HG03139 (cell line): ENCODE data around the gene C15orf40.
"Not testable (repeated sequence)": the region's sequence is repeated elsewhere in the genome, so short reads cannot be mapped to it uniquely, and the experiment has no call there.

Source experiments
- ATAC-seq: cut with Tn5 transposase; IDR thresholded peaks from one replicate; pipeline ENCODE4 v1.9.1; 2021; ENCODE audit not compliant: unreplicated experiment

C15orf40 gene

DNA sequence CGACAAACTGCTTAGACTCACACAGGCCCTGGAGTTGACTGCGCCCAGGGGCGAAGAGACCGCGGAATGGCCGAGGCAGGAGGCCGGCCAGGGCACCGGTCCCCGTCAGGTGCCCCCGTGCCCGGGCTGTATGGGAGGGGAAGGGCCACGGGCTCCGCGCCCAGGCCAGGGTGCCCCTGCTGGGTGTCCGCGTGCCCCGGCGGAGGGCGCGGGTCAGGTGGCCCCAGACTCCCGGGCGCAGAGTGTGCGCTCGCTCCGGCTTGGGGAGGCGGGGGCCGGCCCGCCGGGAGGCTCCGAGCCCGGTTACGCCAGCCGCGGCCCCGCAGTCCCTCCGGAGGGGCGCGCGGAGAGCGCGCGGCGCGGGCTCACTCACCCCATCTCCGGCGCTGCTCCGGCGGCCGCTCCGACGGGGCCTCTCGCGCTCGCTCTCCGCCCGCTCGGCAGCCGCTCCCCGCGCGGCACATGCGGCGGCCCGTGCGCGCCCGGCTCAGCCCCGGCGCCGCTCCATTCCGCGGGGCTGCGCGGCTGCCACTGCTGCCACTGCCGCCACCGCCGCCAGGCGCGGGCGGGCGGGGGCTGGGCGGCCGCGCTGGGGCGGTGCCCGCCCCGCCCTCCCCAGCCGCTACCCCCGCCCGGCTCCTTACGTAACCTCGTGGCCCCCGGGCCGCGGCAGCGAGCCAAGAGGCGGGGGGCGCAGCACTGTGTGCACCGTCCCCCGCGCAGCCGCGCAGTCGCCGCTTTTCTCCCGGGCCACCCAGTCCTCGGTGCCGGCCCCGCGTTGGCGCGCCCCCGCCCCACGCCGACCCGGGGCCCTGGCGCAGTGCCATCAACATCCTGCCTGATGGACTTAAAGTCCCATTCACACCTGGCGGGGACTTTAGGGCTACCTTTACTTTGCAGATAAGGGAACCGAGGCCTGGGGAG, 59.0 kb downstream of the C15orf40 start, which contains the start of gene HOMER2:
Gene HOMER2, minus strand, starts transcription at position 563 of the 924 bp plus-strand sequence. Its CDS starts 185 bp downstream, at position 378.
- ATAC-seq: no peak

DNA sequence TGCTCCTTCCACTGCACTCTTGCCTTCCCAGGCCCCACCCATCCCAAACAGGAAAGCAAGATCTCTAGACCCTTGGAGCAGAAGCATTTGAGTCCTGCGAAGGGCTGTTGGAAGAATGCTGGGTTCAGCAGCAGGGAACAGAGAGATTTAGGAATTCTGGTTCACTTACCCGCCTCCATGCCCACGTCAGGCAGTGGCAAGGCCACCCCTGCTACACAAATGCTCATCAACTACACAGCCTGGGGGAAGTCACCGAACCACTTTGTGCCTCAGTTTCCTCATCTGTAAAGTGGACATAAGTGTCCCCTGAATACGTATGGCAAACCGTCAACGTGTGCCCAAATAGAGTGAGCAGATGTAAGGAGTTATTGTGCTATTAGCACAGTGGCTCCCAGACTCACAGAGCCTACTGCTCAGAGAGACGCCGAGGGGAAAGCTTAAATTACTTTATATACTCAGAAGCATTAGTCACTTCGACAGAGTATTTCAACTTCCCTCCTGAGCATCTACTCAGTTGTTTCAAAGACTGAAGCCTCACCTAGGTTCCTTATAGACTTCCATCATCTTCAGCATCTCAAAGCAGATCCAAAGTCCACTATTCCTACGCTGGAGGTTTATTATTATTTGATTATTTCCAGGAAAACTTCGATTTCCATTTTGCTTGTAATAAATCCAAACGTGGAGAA, 59.8 kb downstream of the C15orf40 start:
- no peak for ATAC-seq

DNA sequence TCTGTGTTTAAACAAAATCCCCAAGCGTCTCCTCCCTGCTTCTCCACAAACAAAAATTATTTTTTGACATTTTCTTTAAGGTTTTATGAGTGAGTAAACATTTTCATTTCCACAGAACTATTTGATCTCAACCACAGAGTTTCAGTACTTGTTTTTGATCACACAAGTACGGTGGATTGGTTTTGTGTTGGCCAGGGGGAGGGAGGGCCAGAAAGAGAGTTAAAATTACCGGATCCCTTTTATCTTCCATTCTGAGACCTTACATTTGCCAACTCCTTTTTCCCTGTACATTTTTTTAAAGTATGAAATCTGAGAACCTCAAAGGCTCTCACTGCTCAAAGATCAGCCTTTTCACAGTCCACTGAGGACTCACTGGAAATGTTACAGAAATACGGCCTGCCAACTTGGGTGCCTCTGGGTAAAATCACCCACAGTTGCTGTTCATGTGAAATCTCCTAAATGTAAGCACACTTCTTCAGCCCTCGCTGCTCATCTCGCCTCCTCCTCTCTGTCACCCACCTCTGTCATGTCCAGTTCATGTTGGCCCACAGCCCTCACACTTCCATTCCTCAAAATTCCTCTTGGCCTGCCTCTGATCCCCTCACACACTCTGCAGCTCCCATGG, 60.6 kb downstream of the C15orf40 start:
- no peak for ATAC-seq

DNA sequence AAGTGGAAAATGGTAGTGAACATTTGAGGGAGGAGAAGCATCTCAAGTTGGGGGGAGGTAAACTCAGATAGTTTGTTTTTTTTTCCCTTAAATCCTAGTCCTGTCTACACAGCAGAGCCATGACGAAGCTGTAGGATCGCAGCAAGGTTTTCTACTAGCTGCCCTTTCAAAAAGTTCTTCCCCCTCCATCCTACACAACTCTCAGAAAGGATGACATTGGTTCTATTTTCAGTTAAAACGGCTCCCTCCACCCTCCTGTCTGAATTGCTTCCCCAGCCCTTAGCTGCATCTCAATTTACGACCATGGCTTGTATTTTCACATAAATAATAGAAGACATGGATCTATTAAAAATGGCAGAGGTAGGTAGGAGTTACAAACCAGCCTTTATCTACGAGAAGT, 61.1 kb downstream of the C15orf40 start:
- ATAC-seq: no peak

DNA sequence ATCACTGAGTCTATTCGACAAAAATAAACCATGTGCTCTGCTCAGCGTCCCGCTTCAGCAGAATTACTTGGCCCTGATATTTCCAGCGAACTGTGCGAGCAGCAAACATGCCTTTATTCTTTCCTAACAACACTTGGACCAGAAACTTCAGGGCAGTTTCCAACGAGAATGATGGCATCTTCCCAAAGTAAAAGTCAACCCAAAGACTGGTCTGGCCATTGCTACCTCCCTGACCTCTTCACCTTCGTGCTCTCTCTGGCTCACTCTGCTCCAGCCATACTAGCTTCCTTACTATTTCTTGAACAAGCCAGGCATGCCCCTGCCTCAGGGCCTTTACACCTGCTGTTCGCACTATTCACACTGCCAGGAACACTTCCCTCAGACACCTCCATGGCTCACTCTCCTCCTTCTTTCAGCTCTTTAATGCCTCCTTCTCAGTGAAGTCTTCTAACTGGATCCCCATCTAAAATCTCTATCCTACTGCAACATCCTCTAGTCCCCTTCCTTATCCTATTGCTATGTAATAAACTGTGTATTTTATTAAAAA, 65.2 kb downstream of the C15orf40 start:
- ATAC-seq: no peak

DNA sequence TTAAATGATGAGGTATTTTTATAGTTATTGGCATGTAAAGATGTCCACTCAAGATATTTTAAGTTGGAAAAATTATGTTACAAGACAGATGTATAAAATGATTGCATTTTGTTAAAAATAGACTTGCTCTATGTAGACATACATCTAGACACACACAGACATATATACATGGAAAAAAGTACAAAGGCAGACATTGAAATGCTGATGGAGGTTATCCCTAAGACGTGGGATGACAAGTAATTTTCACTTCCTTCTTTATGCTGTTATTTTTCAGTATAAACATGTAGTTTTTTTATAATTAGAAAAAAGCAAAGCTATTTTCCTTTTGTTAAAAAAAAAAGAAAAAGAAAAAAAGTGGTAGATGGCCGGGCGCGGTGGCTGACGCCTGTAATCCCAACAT, 66.1 kb downstream of the C15orf40 start:
- ATAC-seq: no peak

DNA sequence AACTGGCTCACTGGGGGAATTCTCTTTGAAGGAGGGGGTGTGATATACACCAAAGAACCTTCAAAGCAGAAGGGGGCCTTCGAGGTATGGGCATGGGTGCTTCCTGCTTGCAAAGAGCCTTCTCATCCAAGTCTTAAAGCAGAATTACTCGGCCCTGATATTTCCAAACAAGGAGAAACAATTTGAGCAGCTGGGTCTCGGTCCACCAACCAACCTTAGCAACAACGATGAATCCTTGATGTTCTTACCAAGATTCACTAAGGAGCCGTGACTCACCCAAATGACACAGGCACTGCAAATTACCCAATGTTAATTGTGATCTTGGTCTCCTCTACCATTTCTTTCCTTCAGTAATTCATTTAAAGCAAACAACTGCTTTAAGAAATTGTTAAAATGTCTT, 66.6 kb downstream of the C15orf40 start:
- ATAC-seq: no peak

DNA sequence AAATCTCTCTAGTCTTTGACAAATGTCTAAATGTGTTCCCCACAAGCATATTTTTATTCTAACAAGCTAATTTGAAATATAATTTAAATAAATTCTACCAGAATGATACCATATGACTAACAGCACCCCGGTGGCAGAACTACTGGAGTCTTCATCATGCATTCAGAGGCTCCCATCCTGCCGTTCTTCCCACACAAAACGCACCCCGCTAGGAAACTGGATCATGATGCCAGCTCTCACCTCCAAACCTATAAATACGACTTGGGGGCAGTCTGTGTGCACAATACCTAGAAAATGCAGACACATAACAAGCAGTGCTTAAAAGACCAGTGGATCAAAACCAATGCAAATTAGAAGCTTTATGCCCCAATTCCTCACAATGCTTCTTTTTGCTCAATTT, 67.4 kb downstream of the C15orf40 start:
- ATAC-seq: no peak

DNA sequence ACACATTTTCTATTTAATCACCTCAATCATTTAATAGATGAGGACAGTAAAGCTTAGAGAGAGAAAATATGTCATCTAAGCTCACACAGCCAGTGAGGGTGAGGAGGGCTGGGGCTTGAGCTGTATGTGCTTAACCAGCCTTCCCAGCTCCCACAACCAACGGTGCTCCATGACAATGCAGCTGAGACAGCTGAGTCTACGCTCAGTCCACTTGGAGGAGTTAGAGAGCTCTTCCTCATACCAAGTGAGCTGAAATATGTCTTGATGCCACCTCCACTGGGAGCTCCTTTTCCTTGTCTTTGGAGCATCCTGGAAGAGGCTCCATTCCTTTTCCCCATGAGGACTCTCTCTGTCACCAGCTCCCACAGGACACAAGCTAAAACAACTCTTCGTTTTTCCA, 68.3 kb downstream of the C15orf40 start:
- ATAC-seq: no peak

DNA sequence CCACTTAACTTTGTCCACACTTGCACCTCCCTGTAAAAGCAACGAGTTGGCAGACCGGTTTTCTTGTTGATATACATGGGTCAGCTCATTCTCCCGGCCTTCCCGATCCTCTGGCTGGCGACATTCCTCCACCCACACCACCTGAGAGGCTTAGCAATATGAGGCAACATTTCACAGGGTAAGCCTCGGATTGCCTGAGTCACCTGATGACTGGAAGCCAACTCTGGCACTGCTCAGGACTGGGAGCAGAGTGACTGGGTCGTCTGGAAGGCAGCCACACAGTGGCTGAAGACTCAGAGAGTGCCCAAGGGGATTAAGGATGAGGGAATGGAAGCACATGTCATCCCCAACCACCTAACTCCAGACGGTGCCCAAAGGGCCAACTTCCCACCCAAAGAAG, 68.7 kb downstream of the C15orf40 start:
- ATAC-seq: no peak

DNA sequence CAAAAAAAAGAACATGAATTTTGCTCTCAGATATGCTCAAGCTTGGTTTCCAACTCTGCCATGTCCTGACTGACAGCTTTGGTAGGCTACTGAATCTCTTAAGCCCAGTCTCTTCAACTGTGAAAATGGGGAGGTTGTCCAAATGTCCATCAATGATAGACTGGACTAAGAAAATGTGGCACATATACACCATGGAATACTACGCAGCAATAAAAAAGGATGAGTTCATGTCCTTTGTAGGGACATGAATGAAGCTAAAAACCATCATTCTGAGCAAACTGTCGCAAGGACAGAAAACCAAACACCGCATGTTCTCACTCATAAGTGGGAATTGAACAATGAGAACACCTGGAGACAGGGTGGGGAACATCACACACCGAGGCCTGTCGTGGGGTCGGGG, 71.8 kb downstream of the C15orf40 start:
- not testable (repeated sequence) for ATAC-seq
